GM19238 (cell line): ENCODE results near the gene ATRIP.

Experiments
- DNase-seq: peaks from one replicate; pipeline ENCODE4 v3.0.0; 2011; ENCODE audit warnings: low spot score; ENCODE audit not compliant: insufficient read length

The ATRIP gene

DNA sequence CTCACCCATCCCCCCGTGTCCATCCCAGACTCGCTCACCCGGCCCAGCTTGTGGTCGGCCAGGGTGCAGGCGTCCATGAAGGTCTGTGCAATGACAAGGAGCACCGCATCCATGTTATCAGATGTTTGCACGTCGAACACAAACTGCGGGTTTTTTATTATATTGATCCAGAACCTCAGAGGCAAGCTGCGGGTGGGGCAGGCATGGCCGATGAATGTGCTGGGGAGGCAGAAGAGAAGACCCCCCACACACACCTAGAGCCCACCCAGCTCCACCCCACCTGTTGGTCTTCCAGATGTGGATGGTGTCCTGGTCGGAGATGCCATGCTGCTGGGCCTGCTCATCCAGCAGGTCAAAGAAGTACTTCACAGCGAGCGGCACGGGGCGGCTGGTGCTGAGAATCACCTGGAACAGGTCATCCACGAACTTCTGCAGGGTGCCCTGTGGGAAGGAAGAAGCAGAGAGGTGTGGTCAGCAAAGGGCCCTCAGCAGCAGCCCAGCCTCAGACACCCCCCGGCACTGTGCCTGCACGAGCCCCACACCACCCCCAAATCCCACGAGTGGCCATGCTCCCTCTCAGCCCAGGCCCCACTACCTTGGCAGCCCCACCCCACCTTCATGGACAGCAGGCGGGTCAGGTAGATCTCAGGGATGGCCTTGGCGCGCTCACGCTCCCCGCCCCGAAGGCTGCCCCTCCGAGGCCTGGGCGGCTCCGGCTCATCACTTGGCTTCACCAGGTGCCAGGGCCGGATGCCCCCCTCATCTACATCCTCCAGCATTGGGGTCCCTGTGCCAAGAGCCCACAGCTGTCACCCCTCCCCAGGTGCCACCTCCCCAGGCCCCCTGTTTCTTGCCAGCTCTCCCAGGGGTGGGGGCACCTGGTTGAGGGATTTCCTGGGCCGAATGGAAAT, 37.0 kb upstream of the ATRIP start:
- DNase-seq = no peak

DNA sequence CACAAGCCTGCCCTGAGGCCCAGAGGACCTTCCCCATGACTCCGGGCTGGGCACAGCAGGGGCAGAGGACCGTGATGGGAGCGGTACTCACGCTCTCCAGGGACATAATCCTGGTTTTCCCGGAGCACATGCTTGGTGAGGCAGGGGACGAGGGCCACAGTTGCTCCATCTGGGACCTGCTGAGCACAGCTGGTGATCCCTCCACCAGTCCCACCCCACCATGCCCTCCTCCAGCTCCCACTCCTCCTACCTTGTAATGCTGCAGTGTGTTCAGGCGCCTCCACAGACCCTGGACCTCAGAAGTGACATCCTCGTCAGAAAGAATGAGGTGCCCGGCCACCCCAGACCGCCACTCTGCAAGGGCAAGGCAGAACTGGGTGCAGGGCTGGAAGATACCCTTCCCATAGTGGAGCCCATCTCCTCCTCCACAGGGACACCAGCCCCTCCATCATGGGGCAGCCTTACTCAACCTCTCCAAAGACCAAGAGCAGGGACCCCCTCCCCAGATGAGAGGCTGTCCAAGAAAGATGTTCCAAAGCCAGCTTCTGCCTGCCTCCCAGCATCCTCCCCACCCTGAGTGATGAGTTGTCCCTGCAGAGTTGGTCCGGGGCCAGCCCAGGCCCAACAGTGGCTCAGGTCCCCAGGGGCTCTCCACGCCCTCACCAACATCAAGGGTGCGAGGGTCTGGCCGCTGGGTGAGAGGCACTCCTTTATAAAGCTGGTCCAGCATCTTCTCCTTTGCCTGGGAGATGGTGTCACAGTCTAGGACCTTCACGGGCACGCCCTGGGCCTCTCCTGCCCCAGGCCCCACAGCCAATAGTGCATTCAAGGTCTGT, 36.1 kb upstream of the ATRIP start:
- no peak for DNase-seq

DNA sequence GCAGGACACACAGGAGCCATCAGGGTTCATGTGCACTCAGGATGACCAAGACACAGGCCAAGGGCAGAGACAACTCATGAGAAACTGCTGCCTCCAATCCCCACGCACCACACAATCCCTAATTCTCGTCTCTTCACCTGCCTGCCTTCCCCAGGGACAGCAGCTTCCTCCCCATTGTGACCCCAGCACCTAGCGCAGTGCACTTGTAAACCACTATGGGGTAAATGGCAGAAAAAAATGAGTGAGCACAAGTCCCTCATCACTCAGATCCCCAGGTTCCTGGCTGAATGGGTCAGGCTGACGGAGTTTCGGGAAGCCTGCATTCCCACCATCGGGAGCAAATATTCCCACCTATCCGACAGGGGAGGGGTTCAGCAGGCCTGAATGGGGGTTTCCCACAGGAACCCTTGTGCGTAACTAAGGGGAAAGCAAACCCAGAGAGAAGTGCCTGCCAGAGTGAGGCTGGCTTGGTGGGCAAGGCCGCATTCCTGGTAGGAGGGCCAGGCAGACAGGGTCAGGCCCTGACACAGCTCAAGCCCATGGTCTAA, 35.4 kb upstream of the ATRIP start:
- DNase-seq = no peak

GRCh38 chr3:48411606-48412374, 34.7 kb upstream of the ATRIP start:
- DNase-seq = no peak

DNA sequence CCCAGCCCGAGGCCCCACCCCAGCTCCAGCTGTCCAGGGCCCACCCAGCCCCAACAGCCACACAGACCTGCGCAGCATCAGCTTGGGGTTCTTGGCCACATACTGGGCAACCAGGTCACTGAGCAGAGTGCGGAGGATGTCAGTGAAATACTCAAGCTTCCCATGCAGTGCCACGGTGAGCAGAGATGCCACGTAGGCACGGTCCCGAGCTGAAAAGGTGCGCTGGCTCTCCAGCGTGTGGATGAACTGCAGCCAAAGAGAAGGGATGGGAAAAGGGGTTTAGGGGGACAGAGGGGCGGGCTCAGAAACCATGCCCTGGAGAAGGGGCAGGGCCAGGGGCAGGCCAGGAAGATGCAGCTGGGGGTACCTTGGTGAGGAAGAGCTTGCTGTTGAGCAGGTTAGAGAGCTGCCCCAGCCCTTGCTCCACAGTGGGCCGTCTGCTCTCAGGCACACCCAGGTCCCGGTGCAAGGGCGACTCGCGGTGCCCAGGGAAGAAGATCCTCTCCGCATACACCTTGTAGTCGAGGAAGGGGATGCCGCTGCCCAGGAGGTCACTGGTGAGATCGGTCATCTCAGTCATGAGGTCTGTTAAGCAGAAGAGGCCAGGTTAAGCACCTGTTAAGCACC, 34.0 kb upstream of the ATRIP start:
- no peak for DNase-seq

DNA sequence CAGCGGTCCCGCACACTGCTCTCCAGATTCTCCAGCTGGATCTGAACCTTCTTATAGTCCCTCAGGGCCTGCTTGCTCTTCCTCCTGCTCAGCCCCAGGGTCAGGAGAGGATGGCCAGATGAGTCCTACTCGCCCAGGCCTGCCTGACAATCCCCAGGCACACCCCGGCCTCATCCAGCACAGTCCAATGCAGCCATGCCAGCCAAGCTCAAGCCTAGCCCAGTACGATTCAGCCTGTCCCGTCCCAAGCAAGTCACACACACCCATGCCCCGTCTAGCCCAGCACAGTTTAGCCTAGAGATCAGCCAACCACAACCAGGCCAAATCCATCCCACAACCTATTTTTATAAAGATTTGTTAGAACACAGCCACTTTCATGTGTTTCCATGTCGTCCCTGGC, 33.5 kb upstream of the ATRIP start:
- no peak for DNase-seq

GRCh38 chr3:48413611-48414010, 32.9 kb upstream of the ATRIP start:
- DNase-seq = no peak

GRCh38 chr3:48414376-48415250, 31.9 kb upstream of the ATRIP start:
- DNase-seq = no peak

DNA sequence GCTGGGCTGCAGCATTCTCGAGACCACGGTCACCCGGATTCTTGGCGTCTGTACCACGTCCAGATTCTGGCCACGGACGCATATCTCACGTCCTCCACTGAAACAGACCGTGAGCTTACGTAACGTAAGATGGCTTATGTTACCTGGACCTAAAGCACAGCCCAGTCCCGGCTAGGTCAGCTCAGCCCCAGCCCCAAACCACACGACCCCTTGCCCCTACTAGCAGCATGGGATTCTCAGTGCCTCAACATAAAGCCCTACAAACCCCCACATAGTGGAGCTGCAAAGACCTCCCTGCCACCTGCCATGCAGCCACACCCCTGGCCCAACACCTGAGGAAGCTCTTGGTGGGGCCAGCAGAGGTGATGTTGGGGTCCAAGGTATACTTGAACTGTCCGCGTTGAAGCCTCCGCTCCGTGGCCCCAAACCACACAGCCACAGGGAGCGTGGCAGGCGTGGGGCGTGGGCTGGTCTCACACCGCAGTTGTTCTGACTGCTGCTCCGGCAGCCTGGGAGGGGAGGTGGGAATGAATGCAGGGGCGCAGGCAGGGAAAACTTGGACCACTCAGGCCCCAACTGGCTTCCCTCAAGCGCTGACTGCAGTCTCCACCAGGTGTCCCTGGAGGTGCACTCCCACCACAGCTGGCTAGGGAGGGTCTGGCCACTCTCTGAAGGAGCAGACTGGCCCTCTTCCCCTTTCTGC, 31.1 kb upstream of the ATRIP start:
- DNase-seq = no peak

DNA sequence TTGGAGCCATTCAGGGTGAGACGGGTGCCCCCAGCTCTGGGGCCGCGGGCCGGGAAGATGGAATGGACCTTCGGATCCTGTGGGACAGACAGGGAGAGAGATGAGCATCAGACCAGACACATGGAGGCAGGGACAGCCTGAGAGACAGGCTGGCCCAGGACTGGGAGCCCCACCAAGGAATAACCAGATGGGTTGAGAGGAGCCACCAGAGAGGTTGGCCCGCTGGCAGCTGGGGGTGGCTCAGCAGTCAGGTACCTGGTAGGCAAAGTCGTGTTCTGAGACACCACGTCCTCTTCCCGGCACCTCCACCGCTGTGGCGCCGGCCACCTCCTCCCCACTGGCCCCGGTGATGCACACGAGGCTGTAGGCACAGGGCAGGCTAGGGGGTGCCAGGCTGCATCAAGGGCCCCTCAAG, 30.4 kb upstream of the ATRIP start:
- DNase-seq = no peak

- DNase-seq = no peak
Observed at GRCh38 chr3:48416546-48416945, 30.0 kb upstream of the ATRIP start.

DNA sequence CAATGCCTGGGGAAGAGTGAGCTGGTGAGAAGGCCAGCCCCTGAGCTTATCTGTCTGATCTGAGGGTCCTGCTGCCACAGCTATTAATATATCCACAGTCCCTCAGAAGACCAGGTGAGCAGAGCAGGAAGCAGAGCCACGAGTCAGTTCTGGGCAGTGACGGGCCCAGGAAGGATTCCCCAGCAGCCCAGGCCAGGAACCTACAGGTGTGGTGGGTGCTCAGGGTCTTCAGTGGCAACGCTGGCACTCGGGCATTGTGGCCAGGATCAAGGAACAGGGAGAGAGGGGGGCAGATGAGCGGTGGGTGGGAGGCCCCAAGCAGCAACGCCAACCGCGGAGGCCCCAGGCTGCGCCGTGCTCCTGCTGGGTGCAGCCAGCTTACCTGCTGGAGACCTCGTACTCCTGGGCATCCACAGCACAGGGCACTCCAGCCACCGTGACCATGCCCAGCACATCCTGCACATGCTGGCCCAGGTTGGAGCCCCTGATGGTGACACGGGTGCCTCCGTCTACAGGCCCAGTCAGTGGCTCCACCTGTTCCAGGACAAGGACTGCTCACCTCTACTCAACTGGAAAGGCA, 28.9 kb upstream of the ATRIP start:
- no peak for DNase-seq

- no peak for DNase-seq
Observed at GRCh38 chr3:48418140-48418539, 28.4 kb upstream of the ATRIP start.

GRCh38 chr3:48418651-48419050, 27.9 kb upstream of the ATRIP start:
- no peak for DNase-seq

DNA sequence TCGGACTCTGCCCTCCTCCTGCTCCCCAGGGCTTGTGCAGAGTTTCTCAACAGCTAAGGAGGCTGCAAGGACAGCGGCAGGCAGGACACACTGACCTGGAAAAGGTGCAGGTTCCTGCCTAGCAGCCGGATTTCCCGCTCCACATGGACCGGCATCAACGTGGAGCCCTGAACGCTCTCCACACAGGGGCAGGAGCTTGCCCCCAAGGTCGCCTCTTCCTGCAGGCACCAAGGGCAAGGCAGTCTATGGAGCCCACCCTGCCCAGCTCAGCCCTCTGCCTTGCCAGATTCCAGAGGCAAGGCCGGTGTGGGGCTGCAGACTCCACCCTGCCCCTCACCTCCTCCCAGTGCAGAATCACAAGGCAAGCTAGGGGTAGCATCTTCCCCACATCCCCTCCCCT, 27.4 kb upstream of the ATRIP start:
- DNase-seq = no peak

- DNase-seq = no peak
Observed at GRCh38 chr3:48419597-48419996, 26.9 kb upstream of the ATRIP start.

DNA sequence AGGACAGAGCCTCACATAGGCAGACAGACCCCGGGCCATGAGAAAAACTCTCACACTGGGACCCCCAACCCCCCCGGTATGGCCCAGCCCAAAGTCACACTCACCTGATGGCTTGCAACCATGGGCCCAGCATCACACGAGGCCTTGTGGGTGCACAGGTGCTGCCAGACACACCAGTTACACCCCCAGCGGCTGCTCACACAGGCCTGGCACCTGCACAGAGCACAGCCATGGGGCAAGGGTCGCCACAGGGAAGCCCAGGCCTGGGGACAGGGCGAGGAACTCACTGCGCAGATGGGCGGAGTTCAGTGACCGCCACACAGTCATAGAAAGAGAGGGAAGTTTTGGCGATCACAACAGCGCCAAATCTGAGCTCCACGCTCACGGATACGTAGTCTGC, 26.0 kb upstream of the ATRIP start:
- DNase-seq = no peak

GRCh38 chr3:48422272-48422671, 24.3 kb upstream of the ATRIP start:
- no peak for DNase-seq

DNA sequence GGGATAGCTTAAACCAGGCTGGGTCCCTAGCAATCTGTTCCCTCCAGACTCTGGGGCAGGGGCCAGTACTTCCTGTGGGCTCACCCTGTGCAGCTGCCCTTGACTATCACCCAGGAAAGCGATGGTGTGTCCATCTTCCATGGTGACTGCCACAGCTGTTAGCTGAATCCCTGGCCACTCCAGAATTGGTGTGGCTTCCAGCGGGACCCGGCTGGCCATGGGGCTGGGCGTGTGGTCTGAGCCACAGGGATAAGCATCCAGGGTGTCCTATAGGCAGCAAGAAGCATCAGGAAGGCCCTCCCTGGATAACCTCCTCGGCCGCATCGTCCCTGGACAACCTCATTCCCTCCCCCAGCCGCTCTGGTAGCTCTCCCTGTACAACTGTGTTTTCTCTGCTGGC, 23.9 kb upstream of the ATRIP start:
- no peak for DNase-seq
